C4-2B (cell line): ENCODE measurements around the gene RSPH10B2.
"Not testable (repeated sequence)": the region's sequence is repeated elsewhere in the genome, so short reads cannot be mapped to it uniquely, and the experiment has no call there.

Experiments
- CTCF ChIP-seq: fragments of 450-650 bp; conservative IDR thresholded peaks from 2 replicates; pipeline ENCODE4 v1.5.1; 2017; ENCODE audit warnings: mild to moderate bottlenecking
- ZFX ChIP-seq: fragments of 450-650 bp; IDR thresholded peaks from 2 replicates; pipeline ENCODE4 v1.6.1; 2017

GRCh38 chr7:6837081-6837480 lies 83.2 kb downstream of the RSPH10B2 start:
- TF ChIP-seq CTCF, ZFX: not testable (repeated sequence)
